GM10266 (cell line): ENCODE measurements around the gene KRT78.

Experiments
- DNase-seq: peaks from one replicate; pipeline ENCODE4 v3.0.0; 2012; ENCODE audit errors: extremely low spot score
- TF ChIP-seq, protein P1 (sequence below): IDR thresholded peaks from 2 replicates; pipeline ENCODE4 v1.5.1; 2012; ENCODE audit warnings: mild to moderate bottlenecking, low read depth; ENCODE audit not compliant: control insufficient read depth, insufficient read depth; ENCODE audit errors: missing control alignments

The KRT78 gene

GRCh38 chr12:52873832-52874572 is 25.2 kb upstream of the KRT78 start:
- TF ChIP-seq, protein P1, sequence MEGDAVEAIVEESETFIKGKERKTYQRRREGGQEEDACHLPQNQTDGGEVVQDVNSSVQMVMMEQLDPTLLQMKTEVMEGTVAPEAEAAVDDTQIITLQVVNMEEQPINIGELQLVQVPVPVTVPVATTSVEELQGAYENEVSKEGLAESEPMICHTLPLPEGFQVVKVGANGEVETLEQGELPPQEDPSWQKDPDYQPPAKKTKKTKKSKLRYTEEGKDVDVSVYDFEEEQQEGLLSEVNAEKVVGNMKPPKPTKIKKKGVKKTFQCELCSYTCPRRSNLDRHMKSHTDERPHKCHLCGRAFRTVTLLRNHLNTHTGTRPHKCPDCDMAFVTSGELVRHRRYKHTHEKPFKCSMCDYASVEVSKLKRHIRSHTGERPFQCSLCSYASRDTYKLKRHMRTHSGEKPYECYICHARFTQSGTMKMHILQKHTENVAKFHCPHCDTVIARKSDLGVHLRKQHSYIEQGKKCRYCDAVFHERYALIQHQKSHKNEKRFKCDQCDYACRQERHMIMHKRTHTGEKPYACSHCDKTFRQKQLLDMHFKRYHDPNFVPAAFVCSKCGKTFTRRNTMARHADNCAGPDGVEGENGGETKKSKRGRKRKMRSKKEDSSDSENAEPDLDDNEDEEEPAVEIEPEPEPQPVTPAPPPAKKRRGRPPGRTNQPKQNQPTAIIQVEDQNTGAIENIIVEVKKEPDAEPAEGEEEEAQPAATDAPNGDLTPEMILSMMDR = no peak
- no peak for DNase-seq

DNA sequence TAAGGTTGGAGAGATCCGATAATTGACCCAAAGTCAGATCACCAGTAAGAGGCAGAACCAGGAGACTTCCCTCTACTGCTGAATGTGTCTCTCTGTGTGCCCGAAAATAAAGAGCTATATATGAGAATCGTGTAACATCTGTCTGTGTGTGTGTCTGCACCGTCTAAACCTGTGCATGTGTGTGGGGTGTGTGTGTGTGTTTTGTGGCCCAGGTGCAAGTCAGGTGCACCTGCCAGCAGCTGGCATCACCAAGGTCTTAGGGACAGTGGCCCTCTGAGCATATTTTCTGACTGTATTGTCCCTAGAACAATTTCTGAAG is 24.7 kb upstream of the KRT78 start:
- TF ChIP-seq, protein P1 = no peak
- no peak for DNase-seq

- TF ChIP-seq, protein P1 = no peak
- DNase-seq = no peak
These were observed 24.0 kb upstream of the KRT78 start for GRCh38 chr12:52872644-52873389.

GRCh38 chr12:52871291-52872039 is 22.7 kb upstream of the KRT78 start:
- TF ChIP-seq, protein P1 = no peak
- DNase-seq = no peak

- peak; percentile 81 for DNase-seq
These were observed 21.8 kb upstream of the KRT78 start for GRCh38 chr12:52870361-52871290.

DNA sequence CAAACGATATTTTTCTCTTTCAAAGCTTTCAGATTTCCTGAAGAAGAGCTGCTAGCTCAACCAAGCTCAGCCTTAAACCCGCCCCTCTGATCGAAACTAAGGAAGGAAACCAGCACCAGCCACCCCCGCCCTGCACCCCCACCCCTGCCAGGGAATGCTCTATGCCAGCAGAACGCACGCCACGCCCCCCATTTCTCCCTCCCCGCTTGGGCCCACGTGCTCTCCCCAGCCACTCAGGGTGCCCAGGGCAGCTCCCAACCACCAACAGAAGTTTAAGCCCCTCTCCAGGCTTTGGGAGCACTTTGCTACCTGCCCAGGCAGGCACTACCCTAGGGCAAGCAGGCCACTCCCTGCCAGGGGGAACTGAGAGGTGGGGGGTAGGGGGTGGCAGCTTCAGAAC is 18.8 kb upstream of the KRT78 start:
- DNase-seq = no peak
- TF ChIP-seq, protein P1 = no peak

More at GRCh38 chr12:52870361-52871290, 21.8 kb upstream of the KRT78 start:
- TF ChIP-seq, protein P1 = peak; percentile 71
